ENCODE results near the gene MPP3.

Gene MPP3

GRCh38 chr17:43772877-43773648 lies 59.9 kb downstream of the MPP3 start:
- no peak for DNase-seq (ENCODE audit: low read depth in 2 of 2)

GRCh38 chr17:43771463-43771862 lies 61.5 kb downstream of the MPP3 start:
- DNase-seq (ENCODE audit: low read depth in 2 of 2): no peak

- DNase-seq (ENCODE audit: low read depth in 2 of 2): no peak
These were observed 62.0 kb downstream of the MPP3 start for GRCh38 chr17:43770957-43771356.

GRCh38 chr17:43769859-43770258 lies 63.1 kb downstream of the MPP3 start:
- DNase-seq (ENCODE audit: low read depth in 2 of 2): no peak

GRCh38 chr17:43769426-43769825 lies 63.5 kb downstream of the MPP3 start:
- no peak for DNase-seq (ENCODE audit: low read depth in 2 of 2)

- DNase-seq (ENCODE audit: low read depth in 2 of 2): no peak
These were observed 64.0 kb downstream of the MPP3 start for GRCh38 chr17:43768943-43769342.

- DNase-seq (ENCODE audit: low read depth in 2 of 2): no peak
These were observed 64.6 kb downstream of the MPP3 start for GRCh38 chr17:43768382-43768781.

GRCh38 chr17:43767713-43768059 lies 65.3 kb downstream of the MPP3 start:
- no peak for DNase-seq (ENCODE audit: low read depth in 2 of 2)

- DNase-seq (ENCODE audit: low read depth in 2 of 2): no peak
These were observed 65.8 kb downstream of the MPP3 start for GRCh38 chr17:43767053-43767712.

GRCh38 chr17:43766413-43767052 lies 66.4 kb downstream of the MPP3 start:
- peak in 1 of 2 experiments; percentile 32 for DNase-seq (ENCODE audit: low read depth in 2 of 2)

GRCh38 chr17:43760254-43760852 lies 72.6 kb downstream of the MPP3 start:
- DNase-seq (ENCODE audit: low read depth in 2 of 2): peak; percentile 81 to 93

GRCh38 chr17:43759836-43760235 lies 73.1 kb downstream of the MPP3 start:
- no peak for DNase-seq (ENCODE audit: low read depth in 2 of 2)

GRCh38 chr17:43758497-43759174 lies 74.3 kb downstream of the MPP3 start, which contains the start of gene SOST:
Gene SOST, minus strand, starts transcription at chr17:43758791. Its CDS starts 50 bp downstream, at chr17:43758741.
- DNase-seq (ENCODE audit: low read depth in 2 of 2): no peak

GRCh38 chr17:43758086-43758485 lies 74.9 kb downstream of the MPP3 start:
- DNase-seq (ENCODE audit: low read depth in 2 of 2): no peak

- no peak for DNase-seq (ENCODE audit: low read depth in 2 of 2)
These were observed 75.7 kb downstream of the MPP3 start for GRCh38 chr17:43757171-43757660.

GRCh38 chr17:43756201-43756600 lies 76.7 kb downstream of the MPP3 start:
- DNase-seq (ENCODE audit: low read depth in 2 of 2): no peak

- DNase-seq (ENCODE audit: low read depth in 2 of 2): no peak
These were observed 77.5 kb downstream of the MPP3 start for GRCh38 chr17:43755389-43755875.

- DNase-seq (ENCODE audit: low read depth in 2 of 2): no peak
These were observed 78.0 kb downstream of the MPP3 start for GRCh38 chr17:43754947-43755346.

- no peak for DNase-seq (ENCODE audit: low read depth in 2 of 2)
These were observed 79.3 kb downstream of the MPP3 start for GRCh38 chr17:43753493-43754129.
